ENCODE measurements around the gene ZNRF1. TPM values are rescaled to one million over a fixed set of nuclear protein-coding genes. Genes with fewer than 3 reads are reported as not detected.

ZNRF1 gene
- total and polyA plus RNA-seq, 5 donors from 2014 or later = 3.2 to 15.1 (median 6.2) TPM

GRCh38 chr16:75105306-75106061 is 106.7 kb downstream of the ZNRF1 start:
- H3K27me3 ChIP-seq (ENCODE audit: control insufficient read depth, insufficient read depth, low read length) = no peaks in the 10 kb centered on the region
- Mint-ChIP-seq H3K9me3 (peaks cover 0 to 3% (median 0%) of the 10 kb centered on the region in 7 donors), H3K4me3 (peak overlapping the region in 1 of 4 donors; percentile 70), H3K27me3 (no peaks in the 10 kb centered on the region), H3K36me3 (no peaks in the 10 kb centered on the region), H3K27ac (peak overlapping the region; percentile 79 to 92 (median 80)), H3K4me1 (peaks cover 12 to 69% (median 40%) of the 10 kb centered on the region in 4 donors)
- no peak for DNase-seq
- peaks cover 55% of the 10 kb centered on the region for H3K4me1 ChIP-seq (ENCODE audit: control insufficient read depth, insufficient read depth, low read length, poor library complexity, severe bottlenecking)
- H3K27ac ChIP-seq (ENCODE audit: insufficient read depth, low read length, poor library complexity, severe bottlenecking) = peak overlapping the region; percentile 54
- H3K4me3 ChIP-seq (ENCODE audit: low read depth, low read length) = no peak overlapping the region
- no peak for ATAC-seq (ENCODE audit: low read depth in 2 of 2)
- H3K9me3 ChIP-seq (ENCODE audit: control insufficient read depth in 2 of 2, low read length in 2 of 2) = no peaks in the 10 kb centered on the region
- H3K36me3 ChIP-seq (ENCODE audit: control insufficient read depth, insufficient read depth, low read length) = no peaks in the 10 kb centered on the region

- Mint-ChIP-seq H3K4me1 (peaks cover 16 to 78% (median 45%) of the 10 kb centered on the region in 4 donors), H3K36me3 (no peaks in the 10 kb centered on the region), H3K27me3 (no peaks in the 10 kb centered on the region), H3K27ac (peak overlapping the region; percentile 79 to 97 (median 92)), H3K4me3 (peak overlapping the region in 2 of 4 donors; percentile 61 to 70), H3K9me3 (peaks cover 0 to 3% (median 0%) of the 10 kb centered on the region in 7 donors)
- Histone ChIP-seq H3K27ac (ENCODE audit: insufficient read depth, low read length, poor library complexity, severe bottlenecking) (peak overlapping the region; percentile 80), H3K9me3 (ENCODE audit: control insufficient read depth in 2 of 2, low read length in 2 of 2) (no peaks in the 10 kb centered on the region), H3K4me3 (ENCODE audit: low read depth, low read length) (peak overlapping the region; percentile 37), H3K27me3 (ENCODE audit: control insufficient read depth, insufficient read depth, low read length) (no peaks in the 10 kb centered on the region), H3K36me3 (ENCODE audit: control insufficient read depth, insufficient read depth, low read length) (no peaks in the 10 kb centered on the region), H3K4me1 (ENCODE audit: control insufficient read depth, insufficient read depth, low read length, poor library complexity, severe bottlenecking) (peaks cover 65% of the 10 kb centered on the region)
- no peak for ATAC-seq (ENCODE audit: low read depth in 2 of 2)
- no peak for DNase-seq
These were observed 107.8 kb downstream of the ZNRF1 start for GRCh38 chr16:75106351-75107274.

GRCh38 chr16:75107505-75107904 is 108.7 kb downstream of the ZNRF1 start:
- H3K4me3 ChIP-seq (ENCODE audit: low read depth, low read length) = peak overlapping the region; percentile 37
- Mint-ChIP-seq H3K9me3 (peaks cover 0 to 3% (median 0%) of the 10 kb centered on the region in 7 donors), H3K27ac (peak overlapping the region; percentile 92 to 97 (median 94)), H3K36me3 (no peaks in the 10 kb centered on the region), H3K4me3 (peak overlapping the region in 2 of 4 donors; percentile 28 to 92), H3K27me3 (no peaks in the 10 kb centered on the region), H3K4me1 (peaks cover 14 to 72% (median 44%) of the 10 kb centered on the region in 4 donors)
- H3K4me1 ChIP-seq (ENCODE audit: control insufficient read depth, insufficient read depth, low read length, poor library complexity, severe bottlenecking) = peaks cover 66% of the 10 kb centered on the region
- H3K27ac ChIP-seq (ENCODE audit: insufficient read depth, low read length, poor library complexity, severe bottlenecking) = peak overlapping the region; percentile 80
- H3K27me3 ChIP-seq (ENCODE audit: control insufficient read depth, insufficient read depth, low read length) = no peaks in the 10 kb centered on the region
- DNase-seq = no peak
- no peak for ATAC-seq (ENCODE audit: low read depth in 2 of 2)
- no peaks in the 10 kb centered on the region for H3K36me3 ChIP-seq (ENCODE audit: control insufficient read depth, insufficient read depth, low read length)
- H3K9me3 ChIP-seq (ENCODE audit: control insufficient read depth in 2 of 2, low read length in 2 of 2) = no peaks in the 10 kb centered on the region

GRCh38 chr16:75108792-75109731 is 110.2 kb downstream of the ZNRF1 start:
- Histone ChIP-seq H3K4me1 (ENCODE audit: control insufficient read depth, insufficient read depth, low read length, poor library complexity, severe bottlenecking) (peaks cover 66% of the 10 kb centered on the region), H3K27me3 (ENCODE audit: control insufficient read depth, insufficient read depth, low read length) (no peaks in the 10 kb centered on the region), H3K9me3 (ENCODE audit: control insufficient read depth in 2 of 2, low read length in 2 of 2) (no peaks in the 10 kb centered on the region), H3K4me3 (ENCODE audit: low read depth, low read length) (no peak overlapping the region), H3K27ac (ENCODE audit: insufficient read depth, low read length, poor library complexity, severe bottlenecking) (peak overlapping the region; percentile 80), H3K36me3 (ENCODE audit: control insufficient read depth, insufficient read depth, low read length) (no peaks in the 10 kb centered on the region)
- peak; percentile 53 to 65 (median 56) for DNase-seq
- Mint-ChIP-seq H3K27me3 (no peaks in the 10 kb centered on the region), H3K4me3 (peak overlapping the region in 3 of 4 donors; percentile 71 to 92 (median 75)), H3K36me3 (no peaks in the 10 kb centered on the region), H3K27ac (peak overlapping the region; percentile 92 to 99 (median 96)), H3K4me1 (peaks cover 14 to 64% (median 43%) of the 10 kb centered on the region in 4 donors), H3K9me3 (peaks cover 0 to 1% (median 0%) of the 10 kb centered on the region in 7 donors)
- ATAC-seq (ENCODE audit: low read depth in 2 of 2) = peak; percentile 65 to 66

GRCh38 chr16:75109732-75110243 is 111.0 kb downstream of the ZNRF1 start:
- Histone ChIP-seq H3K4me3 (ENCODE audit: low read depth, low read length) (no peak overlapping the region), H3K4me1 (ENCODE audit: control insufficient read depth, insufficient read depth, low read length, poor library complexity, severe bottlenecking) (peaks cover 66% of the 10 kb centered on the region), H3K9me3 (ENCODE audit: control insufficient read depth in 2 of 2, low read length in 2 of 2) (no peaks in the 10 kb centered on the region), H3K27ac (ENCODE audit: insufficient read depth, low read length, poor library complexity, severe bottlenecking) (peak overlapping the region; percentile 80), H3K27me3 (ENCODE audit: control insufficient read depth, insufficient read depth, low read length) (no peaks in the 10 kb centered on the region), H3K36me3 (ENCODE audit: control insufficient read depth, insufficient read depth, low read length) (no peaks in the 10 kb centered on the region)
- Mint-ChIP-seq H3K36me3 (no peaks in the 10 kb centered on the region), H3K4me3 (peak overlapping the region; percentile 70 to 92 (median 72)), H3K27ac (peak overlapping the region; percentile 92 to 99 (median 96)), H3K27me3 (no peaks in the 10 kb centered on the region), H3K4me1 (peaks cover 14 to 64% (median 43%) of the 10 kb centered on the region in 4 donors), H3K9me3 (peaks cover 0 to 1% (median 0%) of the 10 kb centered on the region in 7 donors)
- peak in 1 of 3 donors; percentile 15 for DNase-seq
- ATAC-seq (ENCODE audit: low read depth in 2 of 2) = no peak

GRCh38 chr16:75110637-75111513 is 112.1 kb downstream of the ZNRF1 start:
- Mint-ChIP-seq H3K27me3 (no peaks in the 10 kb centered on the region), H3K36me3 (no peaks in the 10 kb centered on the region), H3K9me3 (peaks cover 0 to 1% (median 0%) of the 10 kb centered on the region in 7 donors), H3K27ac (peak overlapping the region; percentile 93 to 94 (median 94)), H3K4me3 (peak overlapping the region; percentile 60 to 74 (median 70)), H3K4me1 (peaks cover 14 to 57% (median 40%) of the 10 kb centered on the region in 4 donors)
- H3K4me3 ChIP-seq (ENCODE audit: low read depth, low read length) = peak overlapping the region; percentile 62
- no peaks in the 10 kb centered on the region for H3K27me3 ChIP-seq (ENCODE audit: control insufficient read depth, insufficient read depth, low read length)
- H3K36me3 ChIP-seq (ENCODE audit: control insufficient read depth, insufficient read depth, low read length) = no peaks in the 10 kb centered on the region
- H3K4me1 ChIP-seq (ENCODE audit: control insufficient read depth, insufficient read depth, low read length, poor library complexity, severe bottlenecking) = peaks cover 56% of the 10 kb centered on the region
- no peaks in the 10 kb centered on the region for H3K9me3 ChIP-seq (ENCODE audit: control insufficient read depth in 2 of 2, low read length in 2 of 2)
- H3K27ac ChIP-seq (ENCODE audit: insufficient read depth, low read length, poor library complexity, severe bottlenecking) = peak overlapping the region; percentile 80
- DNase-seq (peak; percentile 71 to 86 (median 80)), ATAC-seq (ENCODE audit: low read depth in 2 of 2) (peak; percentile 74 to 77)

All from CD4-positive, CD25-positive, alpha-beta regulatory T cell (primary cell).